NT2/D1 (cell line): ENCODE results near the gene CD22.

Experiments used
- SUZ12 ChIP-seq: IDR thresholded peaks from 2 replicates; pipeline ENCODE4 v1.6.1; 2011; ENCODE audit not compliant: insufficient read length, insufficient read depth; ENCODE audit errors: extremely low read depth
- ZNF274 ChIP-seq: IDR thresholded peaks from 2 replicates; pipeline ENCODE4 v1.6.1; 2011; ENCODE audit warnings: mild to moderate bottlenecking, low read depth, low read length

DNA sequence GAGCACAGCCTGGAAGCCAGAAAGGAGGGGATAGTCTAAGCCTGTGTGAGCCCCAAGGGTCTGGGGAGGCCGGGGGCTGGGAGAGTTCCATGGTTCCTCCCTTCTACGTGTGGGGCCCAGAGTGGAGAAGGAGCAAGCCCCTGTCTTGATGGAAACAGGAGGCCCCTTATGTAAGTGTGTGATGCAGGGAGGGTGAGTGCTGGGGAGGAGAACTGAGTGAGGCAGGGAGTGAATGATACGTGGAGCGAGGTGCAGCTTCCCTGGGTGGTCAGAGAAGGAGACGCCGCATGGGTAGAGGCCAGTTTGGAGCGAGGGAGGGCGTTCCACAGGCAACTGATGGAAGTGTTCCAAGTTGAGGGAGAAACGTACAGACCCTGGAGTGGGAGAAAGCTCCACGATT, 21.1 kb upstream of the CD22 start:
- TF ChIP-seq ZNF274 (no peak), SUZ12 (no peak)
